Ascending aorta (tissue), 2 donors: ENCODE measurements around the gene SF3B1. TPM values are rescaled to one million over a fixed set of nuclear protein-coding genes. Genes with fewer than 3 reads are reported as not detected.

ENCODE experiments used
- DNase-seq, 2 donors: peaks; one replicate each; pipeline ENCODE4 v3.0.0-alpha.2; 2019; ENCODE audit warnings: low spot score in 2 of 2
- H3K27ac ChIP-seq, 2 donors: fragments of 200-600 bp; sonication (generic); one replicate each; pipeline ENCODE4 v1.5.1; 2016 to 2017; ENCODE audit warnings: mild to moderate bottlenecking in 1 of 2
- H3K27me3 ChIP-seq: fragments of 200-600 bp; sonication (generic); one replicate; pipeline ENCODE4 v1.5.1; 2017
- H3K36me3 ChIP-seq, 2 donors: fragments of 200-600 bp; sonication (generic); one replicate each; pipeline ENCODE4 v1.5.1; 2016
- H3K4me1 ChIP-seq, 2 donors: fragments of 200-600 bp; sonication (generic); one replicate each; pipeline ENCODE4 v1.5.1; 2016 to 2017; ENCODE audit warnings: mild to moderate bottlenecking in 1 of 2
- H3K4me3 ChIP-seq, 2 donors: fragments of 200-600 bp; sonication (generic); one replicate each; pipeline ENCODE4 v1.5.1; 2016 to 2017; ENCODE audit warnings: mild to moderate bottlenecking in 1 of 2
- H3K9me3 ChIP-seq, 2 donors: fragments of 200-600 bp; sonication (generic); one replicate each; pipeline ENCODE4 v1.5.1; 2016
- CTCF ChIP-seq, 3 experiments: fragments of 200-600 bp in 2 of 3; fragments of 450-650 bp in 1 of 3; sonication (generic) in 2 of 3; IDR thresholded peaks; one replicate each; pipeline ENCODE4 v1.5.1; 2016 to 2019; ENCODE audit warnings: antibody characterized with exemption in 3 of 3, mild to moderate bottlenecking in 1 of 3, moderate library complexity in 1 of 3
- intact Hi-C: fragments of 100-400 bp; cut with DNase I; formaldehyde crosslinking; loops from one replicate; pipeline ENCODE4 v1.15.1; 2023
- total RNA-seq: library from RNA; depleted of rRNA; stranded (reverse); fragments of >200 nt; gene quantifications from one replicate; pipeline ENCODE4 v1.1.0, GENCODE V29; 2016

The SF3B1 gene
- total RNA-seq, 1 donor from 2014 or later = 88.6 TPM

DNA sequence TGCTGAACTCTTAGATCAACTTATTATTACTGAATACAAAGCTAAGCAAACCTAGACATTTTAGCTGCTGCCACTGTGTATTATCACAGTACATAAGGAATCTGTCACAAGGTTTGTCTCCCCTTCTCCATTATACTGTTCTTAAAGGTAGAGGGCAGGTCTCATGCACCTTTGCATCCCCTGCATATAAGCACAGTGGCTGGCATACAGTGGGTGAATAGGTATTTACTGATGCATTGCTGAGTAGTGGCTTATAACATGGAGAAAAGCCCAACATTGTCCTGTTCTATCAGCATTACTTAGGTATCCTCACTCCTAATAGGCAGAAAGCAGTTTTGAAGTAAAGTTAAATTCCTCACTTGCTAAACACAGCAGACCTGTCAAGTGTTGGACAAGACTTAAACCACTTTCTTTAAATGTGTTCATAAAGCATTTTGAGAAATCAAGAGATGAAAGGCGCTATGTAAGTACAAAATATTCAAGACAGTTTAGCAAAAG lies 43.6 kb downstream of the SF3B1 start:
- H3K27ac ChIP-seq = no peak overlapping the region
- H3K4me1 ChIP-seq = no peaks in the 10 kb centered on the region
- TF ChIP-seq CTCF (IDR thresholded peaks at IDR 0.05) = no peak
- peaks cover 50 to 55% of the 10 kb centered on the region in 2 donors for H3K36me3 ChIP-seq
- H3K4me3 ChIP-seq = no peak overlapping the region
- no peaks in the 10 kb centered on the region for H3K27me3 ChIP-seq
- intact Hi-C loops = no loop called here
- DNase-seq = no peak
- H3K9me3 ChIP-seq = no peaks in the 10 kb centered on the region

- peaks cover 30 to 33% of the 10 kb centered on the region in 2 donors for H3K36me3 ChIP-seq
- no peak overlapping the region for H3K27ac ChIP-seq
- intact Hi-C loops = no loop called here
- H3K4me1 ChIP-seq = no peaks in the 10 kb centered on the region
- H3K9me3 ChIP-seq = no peaks in the 10 kb centered on the region
- H3K4me3 ChIP-seq = no peak overlapping the region
- no peak for TF ChIP-seq CTCF (IDR thresholded peaks at IDR 0.05)
- DNase-seq = no peak
- H3K27me3 ChIP-seq = no peaks in the 10 kb centered on the region
These were observed 45.8 kb downstream of the SF3B1 start for GRCh38 chr2:197388866-197389587.

DNA sequence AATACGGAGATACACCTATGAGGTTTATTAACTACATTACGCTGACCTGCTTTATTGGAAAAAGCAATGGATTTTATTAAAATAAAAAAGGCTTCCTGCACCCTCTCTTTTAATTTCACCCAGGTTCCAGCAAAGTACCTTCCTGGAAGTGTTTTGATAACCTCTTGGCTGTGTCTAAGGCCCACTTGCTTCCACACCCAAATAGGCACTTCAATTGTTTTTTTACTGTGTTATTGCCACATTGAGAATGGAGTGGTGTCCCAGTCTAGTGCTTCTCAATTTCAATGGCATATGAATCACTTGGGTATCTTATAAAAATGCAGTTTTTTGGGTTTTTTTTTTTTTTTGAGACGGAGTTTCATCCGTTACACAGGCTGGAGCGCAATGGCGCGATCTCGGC lies 47.6 kb downstream of the SF3B1 start:
- Histone ChIP-seq H3K4me3 (no peak overlapping the region), H3K4me1 (no peaks in the 10 kb centered on the region), H3K27me3 (no peaks in the 10 kb centered on the region), H3K9me3 (no peaks in the 10 kb centered on the region), H3K27ac (no peak overlapping the region), H3K36me3 (peaks cover 11 to 15% of the 10 kb centered on the region in 2 donors)
- intact Hi-C loops = no loop called here
- DNase-seq = no peak
- no peak for TF ChIP-seq CTCF (IDR thresholded peaks at IDR 0.05)

GRCh38 chr2:197386242-197386641 lies 48.6 kb downstream of the SF3B1 start:
- Histone ChIP-seq H3K9me3 (no peaks in the 10 kb centered on the region), H3K36me3 (peaks cover 3 to 6% of the 10 kb centered on the region in 2 donors), H3K27me3 (no peaks in the 10 kb centered on the region), H3K4me3 (no peak overlapping the region), H3K27ac (no peak overlapping the region), H3K4me1 (no peaks in the 10 kb centered on the region)
- TF ChIP-seq CTCF (IDR thresholded peaks at IDR 0.05) = no peak
- no peak for DNase-seq
- intact Hi-C loops = no loop called here

DNA sequence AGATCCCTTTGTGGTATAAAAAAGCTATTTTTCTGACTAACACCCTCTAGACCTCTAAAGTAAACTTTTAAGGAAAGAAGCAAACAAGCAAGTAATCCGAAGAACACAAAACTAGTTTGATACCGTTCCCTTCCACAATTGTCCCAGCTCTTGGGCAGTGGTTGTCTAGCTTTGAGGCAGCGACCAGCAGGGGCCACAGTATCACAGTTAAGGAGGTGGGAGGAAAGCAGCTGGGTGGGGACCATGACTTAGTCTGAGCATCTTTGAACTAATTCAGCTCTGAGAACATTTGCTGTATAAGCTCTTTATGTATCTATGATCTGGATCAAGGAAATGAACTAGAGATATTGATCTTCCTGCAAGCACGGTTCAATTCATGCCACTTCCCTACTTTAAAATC lies 51.0 kb downstream of the SF3B1 start:
- Histone ChIP-seq H3K4me1 (no peaks in the 10 kb centered on the region), H3K27me3 (no peaks in the 10 kb centered on the region), H3K4me3 (no peak overlapping the region), H3K9me3 (no peaks in the 10 kb centered on the region), H3K36me3 (no peaks in the 10 kb centered on the region), H3K27ac (no peak overlapping the region)
- no peak for TF ChIP-seq CTCF (IDR thresholded peaks at IDR 0.05)
- no peak for DNase-seq
- intact Hi-C loops = no loop called here
